Measurements from ENCODE around the gene ZFYVE27. TPM values are rescaled to one million over a fixed set of nuclear protein-coding genes. Genes with fewer than 3 reads are reported as not detected.

The ZFYVE27 gene
- total RNA-seq, 1 donor from 2014 or later = 29.4 TPM

DNA sequence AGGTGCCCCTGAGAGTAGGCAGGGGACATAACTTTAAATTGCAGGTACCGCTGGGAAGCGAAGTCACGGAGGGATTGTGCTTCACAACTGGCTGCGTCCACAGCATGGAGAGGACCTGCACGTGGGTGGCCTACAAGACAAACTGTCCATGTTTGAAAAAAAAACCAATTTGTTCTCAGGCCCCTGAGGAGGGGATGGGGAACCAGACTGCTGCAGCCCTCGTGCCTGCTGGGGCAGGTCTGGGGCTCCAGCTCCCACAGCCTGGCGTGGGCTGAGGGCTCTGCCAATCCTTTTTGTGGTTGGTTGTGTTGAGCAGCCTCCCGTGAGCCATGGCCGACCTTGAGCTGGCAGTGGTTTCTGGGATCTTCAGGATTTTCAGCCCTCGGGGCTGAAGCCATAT, 25.1 kb downstream of the ZFYVE27 start:
- Histone ChIP-seq H3K27me3 (no peaks in the 10 kb centered on the region), H3K36me3 (peaks cover 35% of the 10 kb centered on the region), H3K4me1 (no peaks in the 10 kb centered on the region), H3K27ac (no peak overlapping the region), H3K9me3 (no peaks in the 10 kb centered on the region), H3K4me3 (no peak overlapping the region)
- ATAC-seq = no peak
- peak; percentile 46 for DNase-seq
- intact Hi-C loops (cut with DNase I) = no loop called here
- TF ChIP-seq, protein P1, sequence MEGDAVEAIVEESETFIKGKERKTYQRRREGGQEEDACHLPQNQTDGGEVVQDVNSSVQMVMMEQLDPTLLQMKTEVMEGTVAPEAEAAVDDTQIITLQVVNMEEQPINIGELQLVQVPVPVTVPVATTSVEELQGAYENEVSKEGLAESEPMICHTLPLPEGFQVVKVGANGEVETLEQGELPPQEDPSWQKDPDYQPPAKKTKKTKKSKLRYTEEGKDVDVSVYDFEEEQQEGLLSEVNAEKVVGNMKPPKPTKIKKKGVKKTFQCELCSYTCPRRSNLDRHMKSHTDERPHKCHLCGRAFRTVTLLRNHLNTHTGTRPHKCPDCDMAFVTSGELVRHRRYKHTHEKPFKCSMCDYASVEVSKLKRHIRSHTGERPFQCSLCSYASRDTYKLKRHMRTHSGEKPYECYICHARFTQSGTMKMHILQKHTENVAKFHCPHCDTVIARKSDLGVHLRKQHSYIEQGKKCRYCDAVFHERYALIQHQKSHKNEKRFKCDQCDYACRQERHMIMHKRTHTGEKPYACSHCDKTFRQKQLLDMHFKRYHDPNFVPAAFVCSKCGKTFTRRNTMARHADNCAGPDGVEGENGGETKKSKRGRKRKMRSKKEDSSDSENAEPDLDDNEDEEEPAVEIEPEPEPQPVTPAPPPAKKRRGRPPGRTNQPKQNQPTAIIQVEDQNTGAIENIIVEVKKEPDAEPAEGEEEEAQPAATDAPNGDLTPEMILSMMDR (IDR thresholded peaks at IDR 0.05) = no peak

DNA sequence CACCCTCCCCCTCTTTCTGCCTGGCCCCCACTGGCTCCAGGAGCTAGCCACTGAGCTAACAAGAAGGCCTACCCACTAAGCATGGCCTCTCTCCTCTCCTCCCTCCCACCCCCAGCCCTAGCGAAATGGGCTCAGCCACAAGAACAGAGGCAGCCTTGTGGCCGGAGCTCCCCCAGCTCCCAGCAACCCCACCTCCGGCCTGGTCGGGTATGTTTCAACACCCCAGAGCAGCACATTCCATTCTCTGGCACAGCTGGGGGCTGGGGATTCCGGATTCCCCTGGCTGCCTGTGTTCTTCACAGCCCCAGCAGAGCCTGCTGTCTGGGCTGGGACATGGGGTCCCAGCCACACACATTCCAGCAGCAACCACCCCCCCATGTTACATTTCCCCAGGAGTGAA, 25.9 kb downstream of the ZFYVE27 start:
- DNase-seq (peak; percentile 61), ATAC-seq (peak; percentile 24)
- Histone ChIP-seq H3K9me3 (no peaks in the 10 kb centered on the region), H3K36me3 (peaks cover 28% of the 10 kb centered on the region), H3K4me3 (no peak overlapping the region), H3K27me3 (no peaks in the 10 kb centered on the region), H3K27ac (no peak overlapping the region), H3K4me1 (no peaks in the 10 kb centered on the region)
- intact Hi-C loops (cut with DNase I) = no loop called here
- TF ChIP-seq, protein P1 (IDR thresholded peaks at IDR 0.05) = no peak

DNA sequence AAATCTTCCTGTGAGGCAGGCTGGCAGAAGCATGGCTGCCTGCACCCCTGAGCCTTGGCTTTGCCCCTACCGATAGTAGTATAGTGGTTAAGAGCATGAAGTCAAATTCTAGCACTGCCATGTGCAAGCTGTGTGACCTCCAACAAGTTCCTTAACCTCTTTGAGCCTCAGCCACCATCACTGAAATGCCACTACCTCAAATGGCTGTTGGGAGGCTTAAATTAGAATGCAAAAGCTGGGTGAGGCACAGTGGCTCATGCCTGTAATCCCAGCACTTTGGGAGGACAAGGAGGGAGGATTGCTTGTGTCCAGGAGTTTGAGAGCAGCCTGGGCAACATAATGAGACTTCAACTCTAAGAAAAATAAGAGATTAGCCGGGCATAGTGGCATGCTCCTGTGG, 26.5 kb downstream of the ZFYVE27 start:
- intact Hi-C loops (cut with DNase I) = no loop called here
- H3K9me3 ChIP-seq = no peaks in the 10 kb centered on the region
- DNase-seq = peak; percentile 9
- no peak overlapping the region for H3K4me3 ChIP-seq
- TF ChIP-seq, protein P1 (IDR thresholded peaks at IDR 0.05) = no peak
- H3K27ac ChIP-seq = no peak overlapping the region
- H3K36me3 ChIP-seq = peaks cover 22% of the 10 kb centered on the region
- ATAC-seq = no peak
- H3K4me1 ChIP-seq = no peaks in the 10 kb centered on the region
- no peaks in the 10 kb centered on the region for H3K27me3 ChIP-seq

DNA sequence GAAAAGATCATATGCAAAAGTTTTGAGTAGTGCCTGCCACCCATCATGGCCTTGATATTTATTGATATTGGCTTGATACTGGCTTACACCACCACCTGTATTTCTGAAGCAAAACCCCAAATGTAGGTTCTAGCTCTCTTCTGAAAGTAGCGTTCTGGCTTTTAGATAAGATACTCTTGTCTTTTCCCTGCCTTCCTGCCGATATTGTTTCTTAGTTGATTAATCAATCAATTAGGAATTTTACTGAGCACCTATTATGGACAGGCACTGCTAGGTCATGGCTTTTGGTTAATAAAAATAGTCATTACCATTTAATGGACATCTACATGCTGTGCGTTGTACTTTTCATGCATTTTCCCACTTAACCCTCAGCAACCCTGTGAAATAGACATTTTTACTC, 27.0 kb downstream of the ZFYVE27 start:
- TF ChIP-seq, protein P1 (IDR thresholded peaks at IDR 0.05) = no peak
- Histone ChIP-seq H3K36me3 (peaks cover 19% of the 10 kb centered on the region), H3K4me1 (no peaks in the 10 kb centered on the region), H3K27me3 (no peaks in the 10 kb centered on the region), H3K4me3 (no peak overlapping the region), H3K27ac (no peak overlapping the region), H3K9me3 (no peaks in the 10 kb centered on the region)
- intact Hi-C loops (cut with DNase I) = no loop called here
- DNase-seq (no peak), ATAC-seq (no peak)

DNA sequence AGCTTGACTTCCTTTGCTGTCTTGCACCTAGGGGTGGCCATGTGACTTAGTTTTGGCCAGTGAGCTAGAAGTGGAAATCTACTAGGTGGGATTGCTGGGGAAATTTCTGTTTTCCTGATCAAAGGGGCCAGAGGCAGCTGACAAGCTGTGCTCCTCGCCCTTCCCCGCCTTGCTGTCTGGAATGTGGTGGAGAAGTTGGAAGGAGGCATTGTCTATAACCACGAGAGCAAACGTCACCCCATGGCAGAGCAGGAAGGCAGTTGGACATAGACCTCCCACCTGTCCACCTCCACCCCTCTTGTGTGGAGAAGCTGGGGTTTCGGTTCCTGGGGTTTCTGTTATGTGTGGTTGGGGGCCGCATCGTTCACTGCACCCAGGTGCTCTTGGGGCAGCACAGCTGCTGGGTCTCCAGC, 27.6 kb downstream of the ZFYVE27 start:
- ATAC-seq (no peak), DNase-seq (no peak)
- H3K27me3 ChIP-seq = no peaks in the 10 kb centered on the region
- H3K27ac ChIP-seq = no peak overlapping the region
- H3K9me3 ChIP-seq = no peaks in the 10 kb centered on the region
- intact Hi-C loops (cut with DNase I) = no loop called here
- H3K36me3 ChIP-seq = peaks cover 13% of the 10 kb centered on the region
- TF ChIP-seq, protein P1 (IDR thresholded peaks at IDR 0.05) = no peak
- no peak overlapping the region for H3K4me3 ChIP-seq
- no peaks in the 10 kb centered on the region for H3K4me1 ChIP-seq

DNA sequence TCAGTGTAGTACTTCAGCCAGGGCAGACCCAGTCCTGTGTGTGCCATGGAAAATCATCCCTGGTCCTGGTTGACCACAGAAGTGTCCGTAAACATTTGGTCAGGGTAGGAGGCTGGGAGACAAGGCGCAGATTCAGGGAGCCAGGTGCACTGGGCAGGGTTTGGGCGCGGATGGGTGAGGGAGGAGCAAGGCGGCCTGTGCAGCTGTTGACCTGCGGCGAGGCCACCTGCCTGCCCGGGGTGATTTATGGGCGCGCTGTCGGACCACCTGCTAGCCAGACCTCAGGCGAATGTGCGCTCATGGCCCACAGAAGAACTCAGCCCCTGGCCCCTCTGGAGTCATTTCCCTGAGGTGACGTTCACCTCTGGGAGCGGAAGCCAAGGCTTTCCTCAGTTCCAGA, 28.3 kb downstream of the ZFYVE27 start:
- no peaks in the 10 kb centered on the region for H3K9me3 ChIP-seq
- H3K4me1 ChIP-seq = no peaks in the 10 kb centered on the region
- H3K27me3 ChIP-seq = peaks cover 2% of the 10 kb centered on the region
- H3K27ac ChIP-seq = no peak overlapping the region
- DNase-seq (no peak), ATAC-seq (no peak)
- no peak overlapping the region for H3K4me3 ChIP-seq
- intact Hi-C loops (cut with DNase I) = no loop called here
- H3K36me3 ChIP-seq = peaks cover 8% of the 10 kb centered on the region
- TF ChIP-seq, protein P1 (IDR thresholded peaks at IDR 0.05) = no peak

All from upper lobe of right lung (tissue), 1 donor.